ENCODE measurements around the gene COBL.

The COBL gene

GRCh38 chr7:51139796-51140195 is 176.8 kb downstream of the COBL start:
- Histone ChIP-seq H3K4me3 (ENCODE audit: low read depth, low read length) (no peak overlapping the region), H3K27ac (no peak overlapping the region), H3K27me3 (replicated peaks) (no peaks in the 10 kb centered on the region), H3K36me3 (replicated peaks) (no peaks in the 10 kb centered on the region)
- no peak for DNase-seq
- no peak for TF ChIP-seq CTCF (IDR thresholded peaks at IDR 0.05; ENCODE audit: low read depth, low read length, missing control alignments)
- in situ Hi-C loops (cut with HindIII; ENCODE audit: low pct_ligation_motif_present, low sequenced_read_pairs), result no loop called here

GRCh38 chr7:51138123-51139085 is 178.2 kb downstream of the COBL start:
- Histone ChIP-seq H3K36me3 (replicated peaks) (no peaks in the 10 kb centered on the region), H3K4me3 (ENCODE audit: low read depth, low read length) (no peak overlapping the region), H3K27me3 (replicated peaks) (no peaks in the 10 kb centered on the region), H3K27ac (no peak overlapping the region)
- TF ChIP-seq CTCF (IDR thresholded peaks at IDR 0.05; ENCODE audit: low read depth, low read length, missing control alignments), result no peak
- DNase-seq, result no peak
- in situ Hi-C loops (cut with HindIII; ENCODE audit: low pct_ligation_motif_present, low sequenced_read_pairs), result no loop called here

- Histone ChIP-seq H3K36me3 (replicated peaks) (no peaks in the 10 kb centered on the region), H3K4me3 (ENCODE audit: low read depth, low read length) (no peak overlapping the region), H3K27ac (no peak overlapping the region), H3K27me3 (replicated peaks) (no peaks in the 10 kb centered on the region)
- no peak for DNase-seq
- in situ Hi-C loops (cut with HindIII; ENCODE audit: low pct_ligation_motif_present, low sequenced_read_pairs), result no loop called here
- TF ChIP-seq CTCF (IDR thresholded peaks at IDR 0.05; ENCODE audit: low read depth, low read length, missing control alignments), result no peak
Observed at GRCh38 chr7:51135576-51135975, 181.0 kb downstream of the COBL start.

- in situ Hi-C loops (cut with HindIII; ENCODE audit: low pct_ligation_motif_present, low sequenced_read_pairs), result no loop called here
- TF ChIP-seq CTCF (IDR thresholded peaks at IDR 0.05; ENCODE audit: low read depth, low read length, missing control alignments), result no peak
- DNase-seq, result no peak
- Histone ChIP-seq H3K36me3 (replicated peaks) (no peaks in the 10 kb centered on the region), H3K4me3 (ENCODE audit: low read depth, low read length) (no peak overlapping the region), H3K27ac (no peak overlapping the region), H3K27me3 (replicated peaks) (no peaks in the 10 kb centered on the region)
Observed at GRCh38 chr7:51134013-51134441, 182.6 kb downstream of the COBL start.

- no peak for TF ChIP-seq CTCF (IDR thresholded peaks at IDR 0.05; ENCODE audit: low read depth, low read length, missing control alignments)
- Histone ChIP-seq H3K4me3 (ENCODE audit: low read depth, low read length) (no peak overlapping the region), H3K27ac (no peak overlapping the region), H3K27me3 (replicated peaks) (no peaks in the 10 kb centered on the region), H3K36me3 (replicated peaks) (no peaks in the 10 kb centered on the region)
- DNase-seq, result no peak
- in situ Hi-C loops (cut with HindIII; ENCODE audit: low pct_ligation_motif_present, low sequenced_read_pairs), result no loop called here
Observed at GRCh38 chr7:51132661-51133060, 183.9 kb downstream of the COBL start.

Measured in brain microvascular endothelial cell (primary cell).